HG02970 (cell line): Measurements from ENCODE around the gene SSX2IP.
A peak's percentile ranks its signal among the peaks of the same experiment; 100 is the strongest.
"Not testable (repeated sequence)": the region's sequence is repeated elsewhere in the genome, so short reads cannot be mapped to it uniquely, and the experiment has no call there.

Experiments
- ATAC-seq: cut with Tn5 transposase; IDR thresholded peaks from one replicate; pipeline ENCODE4 v1.9.1; 2021; ENCODE audit warnings: mild to moderate bottlenecking, moderate library complexity, moderate number of reproducible peaks; ENCODE audit not compliant: unreplicated experiment, low FRiP score

SSX2IP gene

DNA sequence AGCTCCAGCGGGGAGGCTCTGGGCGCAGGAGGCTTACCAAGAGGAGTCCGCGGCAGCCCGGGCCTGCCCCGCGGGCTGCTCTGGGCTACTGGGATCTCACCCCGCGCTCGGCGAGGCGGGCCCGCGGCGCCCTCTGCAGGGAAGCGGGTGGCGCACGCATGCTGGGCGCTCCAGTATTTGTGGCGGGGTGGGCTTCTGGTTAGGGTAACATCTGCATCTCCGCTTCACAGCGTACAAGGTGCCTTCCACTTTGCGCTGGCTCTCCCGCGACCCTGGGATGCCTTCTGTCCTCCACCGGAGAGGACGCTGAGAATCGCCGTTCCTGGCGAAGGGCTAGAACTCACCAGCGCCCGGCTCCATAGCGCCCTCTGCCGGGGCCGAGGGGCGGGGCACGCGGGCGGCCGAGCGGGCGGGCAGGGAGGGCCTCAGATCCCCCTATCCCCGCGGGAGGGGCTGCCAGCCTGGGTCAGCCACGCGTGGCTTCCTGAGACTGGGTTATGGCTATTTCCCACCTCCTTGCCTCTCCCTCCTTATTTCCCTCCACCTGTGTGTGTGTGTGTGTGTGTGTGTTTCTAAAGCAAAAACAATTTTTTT is 69.4 kb downstream of the SSX2IP start:
- ATAC-seq, result peak; percentile 89

DNA sequence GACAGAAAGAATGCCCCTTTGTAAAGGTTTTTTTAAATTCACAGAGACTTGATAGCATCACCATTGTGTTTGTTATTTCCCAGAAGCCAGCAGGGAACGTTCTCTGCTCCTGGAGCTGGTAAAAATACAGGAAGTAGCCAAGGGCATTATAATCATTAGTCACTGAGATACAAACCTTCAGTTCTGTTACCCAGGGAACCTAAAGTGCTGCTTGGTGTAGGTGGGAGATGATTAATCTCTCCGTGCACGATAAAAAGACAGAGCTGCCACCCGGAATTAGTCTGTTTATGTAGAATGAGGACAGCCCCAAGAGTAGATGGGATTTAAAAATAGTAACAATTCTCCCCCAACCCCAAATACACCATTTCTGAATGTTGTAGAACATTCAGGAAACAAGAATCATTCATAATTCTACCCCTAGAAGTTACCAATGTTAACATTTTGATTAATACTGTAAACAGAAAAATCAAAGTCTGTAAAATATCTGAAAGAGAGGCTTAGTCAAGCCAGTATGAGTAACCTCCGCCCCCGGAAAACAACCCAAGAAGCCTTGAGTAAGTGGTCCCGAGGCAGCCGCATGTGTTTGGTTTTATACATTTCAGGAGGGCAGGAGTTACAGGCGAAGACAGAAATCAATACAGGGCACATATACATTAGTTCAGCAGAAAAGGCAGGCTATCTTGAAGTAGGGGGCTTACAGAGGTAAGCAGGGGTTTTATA is 70.7 kb downstream of the SSX2IP start:
- no peak for ATAC-seq

GRCh38 chr1:84617349-84617748 is 72.9 kb downstream of the SSX2IP start:
- no peak for ATAC-seq

DNA sequence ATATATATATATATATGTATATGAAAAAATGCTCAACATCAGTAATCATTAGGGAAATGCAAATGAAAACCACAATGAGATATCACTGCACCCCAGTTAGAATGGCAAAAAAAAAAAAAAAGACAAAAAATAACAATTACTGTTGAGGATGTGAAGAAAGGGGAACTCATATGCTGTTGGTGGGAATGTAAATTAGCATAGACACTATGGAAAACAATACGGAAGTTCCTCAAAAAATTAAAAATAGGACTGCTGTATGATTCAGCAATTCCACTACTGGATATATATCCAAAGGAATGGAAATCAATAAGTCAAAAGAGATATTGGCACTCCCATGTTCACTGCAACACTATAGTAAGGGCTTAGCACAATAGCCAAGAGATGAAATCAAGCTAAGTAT is 74.5 kb downstream of the SSX2IP start:
- ATAC-seq, result no peak

DNA sequence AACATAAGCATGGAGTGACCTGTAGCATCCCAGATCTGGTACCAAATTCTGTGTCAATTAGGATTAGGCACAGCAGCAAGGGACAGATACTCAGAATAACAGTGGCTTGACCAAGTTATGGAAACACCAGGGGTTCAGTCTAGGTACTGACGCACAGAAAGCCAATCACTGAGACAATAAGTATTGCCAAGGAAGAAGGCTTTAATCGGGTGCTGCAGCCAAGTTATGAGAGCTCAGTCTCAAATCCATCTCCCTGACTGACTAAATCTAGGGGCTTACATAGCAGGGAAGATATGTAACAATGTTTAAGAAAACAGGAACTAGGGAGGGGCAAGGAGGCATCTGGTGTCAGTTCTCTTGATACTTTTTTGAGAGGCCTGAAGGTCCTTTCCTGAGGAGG is 76.4 kb downstream of the SSX2IP start:
- no peak for ATAC-seq

- ATAC-seq, result no peak
Measured at GRCh38 chr1:84613026-84613425, 77.2 kb downstream of the SSX2IP start.

DNA sequence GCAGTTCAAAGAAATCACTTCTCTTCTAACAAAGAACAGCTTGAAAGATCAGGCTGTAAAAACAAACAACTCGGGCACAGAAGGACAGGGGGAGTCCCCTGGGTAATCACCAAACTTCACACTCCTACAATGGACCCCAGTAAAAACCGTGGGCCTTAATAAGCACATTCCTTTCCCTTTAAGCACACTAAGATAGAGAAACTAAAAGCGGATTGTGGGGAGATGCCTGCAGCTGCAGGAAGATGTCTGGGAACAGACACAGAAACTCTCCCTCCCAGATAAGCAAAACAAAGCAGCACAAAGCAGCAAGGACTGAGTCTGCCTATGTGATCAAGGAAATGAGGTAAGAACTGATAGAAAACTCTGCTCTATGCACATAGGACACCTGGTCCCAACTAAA is 78.5 kb downstream of the SSX2IP start:
- ATAC-seq, result no peak

DNA sequence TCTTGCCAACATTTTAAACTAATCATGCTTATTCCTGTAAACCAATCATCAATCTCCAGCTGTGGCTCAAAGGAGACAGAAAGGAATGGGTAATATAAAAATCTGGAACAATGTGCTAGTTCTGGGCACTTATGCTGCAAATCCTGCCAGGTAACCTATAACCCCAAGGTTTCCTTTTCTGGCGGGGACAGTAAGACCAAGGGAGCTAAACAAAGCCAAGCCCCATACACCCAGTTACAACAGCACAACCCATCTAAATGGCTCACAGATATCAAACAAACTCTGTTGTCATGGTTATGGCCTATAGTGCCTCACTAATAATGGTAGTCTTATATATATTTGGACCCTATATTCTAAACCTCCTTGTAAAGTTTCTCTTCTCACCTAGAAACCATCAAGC is 79.2 kb downstream of the SSX2IP start:
- no peak for ATAC-seq

DNA sequence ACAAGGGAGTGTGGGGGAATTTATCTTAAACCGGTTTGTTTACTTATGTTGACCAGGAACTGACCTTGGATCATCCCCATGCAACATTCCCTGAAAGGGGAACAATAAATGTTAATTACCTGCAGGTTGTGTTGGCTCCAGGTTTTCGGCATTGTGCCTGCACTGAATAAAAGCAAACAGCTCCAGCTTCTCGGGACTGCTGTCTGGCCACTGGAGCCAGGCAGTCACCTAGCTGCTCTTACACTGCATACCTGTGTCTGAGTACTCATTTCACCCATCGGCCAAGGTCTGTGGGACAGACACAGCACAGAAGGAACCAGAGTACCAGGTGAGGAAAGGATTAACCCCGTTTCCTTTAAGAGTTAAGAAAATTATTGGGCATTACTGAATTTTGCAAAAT is 83.3 kb downstream of the SSX2IP start:
- no peak for ATAC-seq

GRCh38 chr1:84605157-84605556 is 85.1 kb downstream of the SSX2IP start:
- ATAC-seq, result no peak

DNA sequence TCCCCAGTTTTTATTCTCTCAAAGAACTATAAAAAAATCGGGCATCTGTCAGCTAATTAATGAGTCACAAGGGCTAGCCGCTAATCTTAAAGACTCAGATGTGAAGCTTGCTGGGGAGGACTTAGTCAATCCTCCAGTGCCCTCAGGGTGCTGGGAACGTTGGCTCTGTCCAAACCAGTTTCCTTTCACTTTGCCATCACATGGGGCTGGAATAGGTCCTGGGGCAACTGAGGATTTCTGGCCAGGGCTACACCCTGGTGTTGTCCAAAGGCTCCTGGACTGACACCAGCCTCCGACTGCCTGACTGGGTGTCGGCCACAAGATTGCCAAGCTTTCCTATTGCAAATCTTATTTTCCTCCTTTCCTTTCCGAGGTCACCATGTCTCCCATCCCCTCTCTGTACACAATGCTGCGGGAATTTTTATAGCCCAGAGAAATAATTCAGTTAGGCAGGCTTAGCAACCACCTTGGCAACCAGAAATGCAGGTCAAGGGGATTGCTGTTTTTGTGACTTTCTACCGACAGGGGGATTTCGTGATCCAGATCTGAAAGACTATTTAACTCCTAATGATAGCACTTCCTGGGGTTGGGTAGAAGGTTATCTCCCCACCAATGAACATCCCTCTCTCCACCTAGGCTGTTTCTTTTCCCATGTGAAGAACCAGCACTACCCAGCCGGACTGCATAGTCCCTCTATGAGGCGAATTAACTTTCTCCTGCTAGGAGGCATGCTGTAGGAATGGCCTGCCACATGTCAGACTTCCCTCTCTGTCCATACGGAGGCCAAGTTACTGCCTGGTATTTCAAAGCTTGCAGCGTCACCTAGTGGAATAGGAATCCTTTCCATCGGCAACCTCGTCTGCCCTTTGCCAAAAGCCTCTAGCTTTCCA is 86.1 kb downstream of the SSX2IP start:
- ATAC-seq, result no peak

- no peak for ATAC-seq
Measured at GRCh38 chr1:84603223-84603622, 87.0 kb downstream of the SSX2IP start.

GRCh38 chr1:84600796-84601195 is 89.5 kb downstream of the SSX2IP start:
- ATAC-seq, result no peak

GRCh38 chr1:84598846-84599741 is 91.2 kb downstream of the SSX2IP start:
- ATAC-seq, result no peak

DNA sequence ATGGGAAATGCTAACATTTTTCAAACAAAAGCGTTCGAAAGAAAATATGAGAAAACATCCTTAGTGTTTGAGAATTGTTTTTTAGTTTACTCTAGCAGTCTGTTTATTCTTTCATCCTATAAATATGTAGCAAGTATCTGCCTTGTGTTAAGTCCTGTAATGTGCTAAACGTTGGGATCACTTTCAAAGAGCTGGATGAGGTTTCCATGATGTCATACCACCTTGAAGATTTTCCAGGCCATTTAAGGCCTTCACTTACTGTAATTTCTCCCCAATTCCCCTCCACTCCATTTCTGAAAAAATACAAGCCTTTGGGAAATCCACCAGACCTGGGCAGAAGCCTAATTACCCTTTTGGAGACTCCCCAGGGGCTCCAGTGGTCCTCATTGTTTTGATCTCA is 91.8 kb downstream of the SSX2IP start:
- ATAC-seq, result no peak

DNA sequence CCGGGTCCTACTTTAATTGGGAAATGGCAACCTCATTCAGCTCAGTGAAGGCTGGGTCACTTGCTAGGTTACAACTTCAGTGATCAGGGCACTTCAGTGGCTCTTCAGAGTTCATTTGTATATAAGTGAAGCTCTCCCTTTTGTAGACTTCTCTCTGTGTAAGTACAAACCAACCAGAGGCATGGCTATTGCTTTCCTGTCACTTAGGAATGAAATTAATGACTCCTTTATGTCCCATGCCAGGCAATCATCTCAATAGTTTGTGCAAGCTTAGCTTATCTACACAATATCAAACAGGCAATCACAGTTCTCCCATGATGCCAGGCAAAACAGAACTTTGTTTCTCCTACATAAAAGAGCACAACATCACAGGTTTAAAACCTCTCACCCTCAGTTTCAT is 93.2 kb downstream of the SSX2IP start:
- no peak for ATAC-seq

DNA sequence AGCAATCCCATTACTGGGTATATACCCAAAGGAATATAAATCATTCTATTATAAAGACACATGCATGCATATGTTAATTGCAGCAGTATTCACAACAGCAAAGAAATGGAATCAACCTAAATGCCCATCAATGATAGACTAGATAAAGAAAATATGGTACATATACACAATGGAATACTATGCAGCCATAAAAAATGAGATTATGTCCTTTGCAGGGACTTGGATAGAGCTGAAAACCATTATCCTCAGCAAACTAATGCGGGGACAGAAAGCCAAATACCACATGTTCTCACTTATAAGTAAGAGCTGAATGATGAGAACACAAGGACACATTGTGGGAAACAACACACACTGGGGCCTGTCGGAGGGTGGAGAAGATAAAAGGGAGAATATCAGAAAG is 95.3 kb downstream of the SSX2IP start:
- ATAC-seq, result not testable (repeated sequence)
